Measurements from ENCODE around the gene SPG11.
"Not testable (repeated sequence)": the region's sequence is repeated elsewhere in the genome, so short reads cannot be mapped to it uniquely, and the experiment has no call there.

Gene SPG11

DNA sequence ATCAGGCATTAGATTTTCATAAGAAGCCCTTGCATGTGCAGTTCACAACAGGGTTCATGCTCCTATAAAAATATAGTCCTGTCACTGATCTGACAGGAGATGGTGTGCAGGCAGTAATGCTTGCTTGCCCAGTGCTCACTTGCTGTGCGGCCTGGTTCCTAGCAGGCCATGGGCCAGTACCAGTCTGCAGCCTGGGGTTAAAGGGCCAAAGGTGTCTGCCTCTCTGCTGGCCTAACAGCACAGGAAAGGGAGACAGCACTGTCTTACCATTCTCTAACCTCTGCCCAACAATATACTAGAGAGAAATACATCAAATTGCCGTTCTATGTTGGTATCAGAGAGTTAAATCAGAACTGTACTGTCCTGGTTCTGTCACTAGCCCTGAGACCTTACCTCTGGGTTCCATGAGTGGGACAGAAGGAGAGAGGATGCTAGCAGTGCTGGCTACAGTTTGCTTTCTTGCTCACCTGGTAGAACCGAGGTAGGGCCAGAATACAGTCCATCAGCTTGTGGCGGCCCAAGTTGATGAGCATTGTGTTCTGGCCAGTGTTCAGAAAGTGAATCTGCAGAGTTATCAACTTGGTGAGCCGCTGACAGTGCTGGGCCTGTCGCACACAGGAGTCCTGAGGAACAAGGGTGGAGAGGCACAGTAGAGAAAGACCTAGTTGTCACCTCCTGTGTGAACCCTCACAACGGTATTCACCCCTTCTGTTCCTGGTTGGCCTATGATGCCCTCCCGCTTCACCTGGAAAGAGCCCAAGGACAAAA, 97.9 kb downstream of the SPG11 start:
- DNase-seq (ENCODE audit: low spot score): no peak

DNA sequence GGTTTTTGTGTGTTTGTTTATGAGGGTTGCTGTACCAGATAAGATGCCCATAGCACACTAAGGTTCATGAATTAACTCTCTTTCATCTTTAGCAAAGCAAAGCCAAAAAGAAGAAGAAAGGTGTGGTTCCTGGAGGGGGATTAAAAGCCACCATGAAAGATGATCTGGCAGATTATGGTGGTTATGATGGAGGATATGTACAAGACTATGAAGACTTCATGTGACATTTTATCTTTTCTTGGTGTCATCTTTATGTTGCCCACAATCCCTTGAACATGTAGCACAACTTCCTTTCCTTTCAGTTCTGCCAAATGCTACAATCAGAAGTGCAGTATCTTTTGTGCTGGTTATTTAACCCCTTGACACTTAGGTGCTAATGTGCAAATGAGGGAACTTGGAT, 102.5 kb downstream of the SPG11 start:
- not testable (repeated sequence) for DNase-seq (ENCODE audit: low spot score)

DNA sequence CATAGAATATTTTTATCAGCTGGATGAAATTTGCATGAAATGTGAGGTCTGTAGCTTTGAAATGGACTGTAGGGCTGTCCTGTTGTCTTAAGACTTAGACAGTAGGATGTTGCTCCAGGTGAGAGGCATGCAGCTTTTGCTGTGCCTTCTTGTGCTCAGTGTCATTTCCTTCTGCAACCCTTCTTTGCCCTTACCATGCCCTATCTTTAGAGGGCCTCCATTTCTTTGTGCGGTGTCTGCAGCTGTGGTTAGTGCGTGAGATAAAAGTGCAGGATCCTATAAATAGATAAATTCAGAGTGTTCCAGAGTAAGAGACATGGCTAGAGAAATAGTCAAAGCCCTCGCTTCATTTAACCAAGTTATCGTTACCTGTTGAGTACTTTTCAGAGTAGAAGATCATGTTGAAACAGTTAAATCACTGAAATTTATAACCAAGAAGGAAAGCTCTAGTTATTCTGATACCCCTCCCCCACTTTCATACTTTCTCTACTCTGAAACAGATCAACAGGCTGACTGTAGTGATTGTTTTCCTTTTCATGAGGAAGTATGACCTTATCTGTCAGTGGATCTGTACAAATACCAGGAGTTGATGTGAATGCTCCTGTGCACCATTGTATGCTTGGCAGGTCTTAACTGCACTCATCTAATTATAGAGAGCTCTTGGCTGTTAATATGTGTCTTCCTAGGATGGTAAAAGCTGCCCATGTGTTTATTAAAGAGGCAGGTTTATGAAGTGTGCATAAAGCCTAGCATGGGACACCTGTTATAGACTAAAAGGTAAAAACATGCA, 108.3 kb downstream of the SPG11 start:
- no peak for DNase-seq (ENCODE audit: low spot score)

- DNase-seq (ENCODE audit: low spot score): no peak
Observed at GRCh38 chr15:44550734-44551133, 112.7 kb downstream of the SPG11 start.

GRCh38 chr15:44550256-44550655, 113.2 kb downstream of the SPG11 start:
- DNase-seq (ENCODE audit: low spot score): no peak

DNA sequence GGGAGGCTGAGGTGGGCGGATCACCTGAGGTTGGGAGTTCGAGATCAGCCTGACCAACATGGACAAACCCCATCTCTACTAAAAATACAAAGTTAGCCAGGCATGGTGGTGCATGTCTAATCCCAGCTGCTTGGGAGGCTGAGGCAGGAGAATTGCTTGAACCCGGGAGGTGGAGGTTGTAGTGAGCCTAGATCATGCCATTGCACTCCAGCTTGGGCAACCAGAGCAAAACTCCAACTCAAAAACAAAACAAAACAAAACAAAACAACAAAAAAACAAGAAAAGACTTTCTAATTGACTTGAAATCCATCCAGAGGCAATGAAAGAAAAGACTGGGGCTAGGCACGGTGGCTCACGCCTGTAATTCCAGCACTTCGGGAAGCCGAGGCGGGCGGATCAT, 114.3 kb downstream of the SPG11 start:
- not testable (repeated sequence) for DNase-seq (ENCODE audit: low spot score)

- peak; percentile 89 for DNase-seq (ENCODE audit: low spot score)
Observed at GRCh38 chr15:44545913-44546802, 117.3 kb downstream of the SPG11 start.

DNA sequence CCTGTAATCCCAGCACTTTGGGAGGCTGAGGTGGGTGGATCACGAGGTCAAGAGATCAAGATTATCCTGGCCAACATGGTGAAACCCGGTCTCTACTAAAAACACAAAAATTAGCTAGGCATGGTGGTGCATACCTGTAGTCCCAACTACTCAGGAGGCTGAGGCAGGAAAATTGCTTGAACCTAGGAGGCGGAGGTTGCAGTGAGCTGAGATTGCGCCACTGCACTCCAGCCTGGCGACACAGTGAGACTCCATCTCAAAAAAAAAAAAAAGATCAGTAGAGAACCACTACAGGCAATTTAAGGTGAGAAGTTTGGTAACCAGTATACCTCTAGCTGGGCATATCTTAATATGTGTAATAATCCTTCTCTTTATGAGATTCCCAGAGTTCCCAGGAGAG, 118.7 kb downstream of the SPG11 start:
- not testable (repeated sequence) for DNase-seq (ENCODE audit: low spot score)

DNA sequence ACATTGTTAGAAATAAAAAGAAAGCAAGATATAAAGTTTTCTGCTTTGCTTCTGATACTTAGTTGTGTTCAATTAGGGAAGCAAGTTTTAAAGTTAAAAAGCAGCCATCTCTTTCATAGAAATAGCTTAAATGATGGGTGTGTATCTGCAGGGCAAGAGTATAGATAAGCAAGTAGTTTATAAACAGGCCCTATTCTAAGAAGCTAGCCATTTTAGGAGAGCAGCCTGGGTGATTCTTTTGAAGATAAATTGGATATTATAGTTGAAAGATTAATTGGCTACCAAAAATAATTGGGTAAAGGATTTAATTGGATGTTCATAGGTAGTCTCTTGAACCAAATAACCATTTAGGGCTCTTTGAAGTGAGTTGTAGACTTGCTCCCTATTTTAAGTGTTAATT, 120.9 kb downstream of the SPG11 start:
- no peak for DNase-seq (ENCODE audit: low spot score)

DNA sequence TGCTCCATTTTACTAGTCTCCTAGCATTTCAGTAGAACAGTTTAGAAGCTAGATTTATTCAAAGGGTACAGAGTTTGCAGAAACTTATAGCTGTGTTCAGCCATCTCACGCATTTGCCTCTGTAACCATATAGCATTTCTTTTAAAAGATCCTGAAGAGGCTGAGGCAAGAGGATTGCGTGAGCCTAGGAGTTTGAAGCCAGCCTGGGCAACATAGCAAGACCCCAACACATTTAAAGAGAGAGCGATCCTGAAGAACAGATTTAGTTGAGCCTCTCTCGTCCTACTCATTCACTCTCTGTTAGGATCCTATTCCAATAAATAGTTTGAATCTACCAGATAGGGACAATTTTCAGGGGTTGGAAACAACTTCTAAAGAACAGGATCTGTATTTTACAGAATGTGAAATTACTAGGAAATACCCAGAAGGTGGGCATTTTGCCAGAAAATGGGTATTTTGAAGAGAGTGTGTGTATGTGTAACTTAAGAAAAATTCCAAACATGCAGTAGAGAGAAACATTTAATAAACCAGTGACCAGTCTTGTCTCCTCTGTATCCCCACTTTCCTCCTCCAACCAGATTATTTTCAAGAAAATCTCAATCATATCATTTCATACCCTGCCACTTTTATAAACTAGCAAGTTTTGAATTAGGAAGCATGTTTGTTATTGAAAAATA, 122.0 kb downstream of the SPG11 start:
- no peak for DNase-seq (ENCODE audit: low spot score)

- peak; percentile 25 for DNase-seq (ENCODE audit: low spot score)
Observed at GRCh38 chr15:44537735-44538240, 125.7 kb downstream of the SPG11 start.

DNA sequence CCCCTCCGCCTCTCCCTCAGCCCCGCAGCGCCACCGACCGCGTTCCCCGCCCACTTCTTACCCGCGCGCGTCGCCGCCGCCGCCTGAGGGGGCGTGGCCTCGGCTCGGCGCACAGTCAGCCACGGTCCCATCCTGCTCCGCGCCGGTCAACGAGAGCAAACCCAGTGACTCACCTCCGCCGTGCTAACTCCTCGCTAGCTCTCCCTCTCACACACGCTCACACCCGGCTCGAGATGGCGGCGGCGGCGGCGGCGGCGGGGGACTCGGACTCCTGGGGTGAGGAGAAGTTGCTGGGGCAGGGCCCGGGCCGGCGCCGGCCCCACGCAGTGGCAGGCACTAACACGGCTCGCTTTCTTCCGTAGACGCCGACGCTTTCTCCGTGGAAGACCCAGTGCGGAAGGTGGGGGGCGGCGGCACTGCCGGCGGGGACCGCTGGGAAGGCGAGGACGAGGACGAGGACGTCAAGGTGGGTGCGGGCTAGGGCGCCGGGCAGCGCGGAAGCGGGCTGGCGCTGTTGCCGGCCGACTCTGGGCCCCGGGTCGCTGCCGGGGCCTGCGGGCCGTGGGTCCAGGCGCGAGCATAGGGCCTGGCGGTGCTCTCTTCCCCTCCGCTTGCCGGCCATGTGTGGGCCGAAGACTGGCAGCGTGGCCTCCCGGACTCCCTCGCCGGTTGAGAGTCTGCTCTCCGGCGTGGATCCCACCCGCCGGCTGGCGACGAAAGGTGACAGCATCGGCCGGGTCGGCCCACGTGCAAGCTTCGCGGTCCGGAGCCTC, 126.3 kb downstream of the SPG11 start, which contains the start of gene EIF3J:
Gene EIF3J, plus strand, starts transcription at position 186 of the 773 bp plus-strand sequence. Its CDS starts 48 bp downstream, at position 234.
- peak; percentile 96 for DNase-seq (ENCODE audit: low spot score)

- no peak for DNase-seq (ENCODE audit: low spot score)
Observed at GRCh38 chr15:44536302-44536961, 127.0 kb downstream of the SPG11 start.

- DNase-seq (ENCODE audit: low spot score): peak; percentile 33
Observed at GRCh38 chr15:44535523-44536301, 127.8 kb downstream of the SPG11 start.

DNA sequence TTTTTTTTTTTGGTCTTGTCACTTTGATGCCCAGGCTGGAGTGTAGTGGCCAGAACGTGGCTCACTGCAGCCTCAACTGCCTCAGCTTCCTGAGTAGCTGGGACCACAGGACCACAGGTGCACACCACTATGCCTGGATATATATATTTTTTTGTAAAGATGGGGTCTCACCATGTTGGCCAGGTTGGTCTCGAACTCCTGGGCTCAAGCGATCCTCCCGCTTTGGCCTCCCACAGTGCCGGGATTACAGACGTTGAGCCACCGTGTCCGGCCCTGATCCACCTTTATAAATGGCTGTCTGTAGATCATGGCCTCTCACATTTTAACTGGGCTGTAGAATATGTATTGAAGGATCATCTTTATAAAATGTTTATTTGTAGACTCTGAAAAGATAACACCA, 128.4 kb downstream of the SPG11 start:
- DNase-seq (ENCODE audit: low spot score): no peak

GRCh38 chr15:44532689-44533088, 130.8 kb downstream of the SPG11 start:
- DNase-seq (ENCODE audit: low spot score): no peak

- DNase-seq (ENCODE audit: low spot score): not testable (repeated sequence)
Observed at GRCh38 chr15:44532275-44532674, 131.2 kb downstream of the SPG11 start.

DNA sequence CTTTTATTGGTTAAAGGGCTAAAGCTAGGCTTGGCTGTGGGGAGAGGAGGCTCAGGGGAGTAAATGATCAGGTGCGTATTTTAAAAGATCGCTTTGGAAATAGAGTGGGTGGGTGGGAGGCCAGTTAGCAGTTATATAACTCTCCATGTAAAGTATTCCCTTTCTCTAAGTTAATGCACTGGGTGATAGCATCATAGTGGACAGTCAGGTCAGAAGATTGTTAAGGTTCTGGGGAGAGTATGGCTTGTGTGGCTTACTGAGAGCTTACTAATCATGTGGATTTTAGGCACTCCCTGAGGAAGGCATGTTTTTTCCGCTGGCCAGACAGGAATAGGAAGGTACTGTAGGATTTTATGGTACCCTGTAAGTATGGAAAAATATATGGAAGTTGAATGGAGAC, 132.8 kb downstream of the SPG11 start:
- no peak for DNase-seq (ENCODE audit: low spot score)
